ENCODE data around the gene AACS.

DNA sequence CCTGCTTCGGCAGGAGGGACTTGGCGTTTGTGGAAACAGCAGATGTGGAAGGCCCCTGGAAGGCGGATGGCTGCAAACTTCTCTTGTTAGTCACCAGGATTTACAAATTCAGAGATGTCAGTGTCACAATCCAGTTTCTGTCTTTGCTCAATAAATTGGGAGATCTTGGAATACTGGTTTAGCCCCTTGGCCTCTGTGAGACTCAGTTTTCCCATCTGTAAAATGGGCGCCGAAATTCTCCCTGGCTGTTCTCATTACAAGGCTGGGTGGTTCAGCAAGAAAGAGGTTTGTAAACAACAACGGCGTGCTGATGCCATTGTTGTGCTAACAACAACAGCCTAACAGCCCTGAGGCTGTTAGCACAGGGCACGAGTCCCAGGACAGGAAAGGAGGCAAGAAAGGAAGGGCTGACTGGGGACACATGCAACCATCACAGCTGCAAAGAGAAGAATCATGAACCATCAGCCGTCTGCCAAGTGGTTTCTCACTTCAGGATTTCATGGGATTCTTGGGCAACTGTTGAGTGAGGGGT is 127.5 kb downstream of the AACS start:
- TF ChIP-seq CTCF (optimal IDR thresholded peaks at IDR 0.05 in 1 of 3, IDR thresholded peaks at IDR 0.05 in 1 of 3, conservative IDR thresholded peaks at IDR 0.05 in 1 of 3; ENCODE audit: extremely low read depth in 1 of 3, insufficient read depth in 2 of 3, low read length in 3 of 3) (no peak), EZH2 (IDR thresholded peaks at IDR 0.05; ENCODE audit: low read length) (no peak)
